HepG2 (cell line): ENCODE measurements around the gene ARHGEF16. TPM values are rescaled to one million over a fixed set of nuclear protein-coding genes. Genes with fewer than 3 reads are reported as not detected.

Experiments used
- ATAC-seq: fragments of 200-7000 bp; cut with Tn5 transposase; 3 replicates; pipeline ENCODE4 v1.9.1; 2020; ENCODE audit warnings: mild to moderate bottlenecking, moderate library complexity
- BruUV-seq: library from RNA; stranded (reverse); fragments of 400-500 nt; replicated peaks from 2 replicates; lab custom pipeline; 2021; lab: Mats Ljungman, UMichigan
- CTCF ChIA-PET: fragments of 300-600 bp; formaldehyde crosslinking; extraction: SDS; loops from one replicate; lab custom pipeline; 2021; ENCODE audit warnings: low total read pairs, inconsistent platforms, low intra/inter-chr PET ratio; lab: Yijun Ruan, JAX
- POLR2A ChIA-PET: fragments of 350-600 bp; sonication (Branson Sonifier 250); formaldehyde crosslinking; loops from one replicate; lab custom pipeline; 2020; ENCODE audit warnings: antibody characterized with exemption, inconsistent platforms; lab: Yijun Ruan, JAX
- DNase-seq: peaks from one replicate; pipeline ENCODE4 v3.0.0-alpha.2; 2015; ENCODE audit warnings: low spot score
- FAIRE-seq: peaks from 3 replicates; lab custom pipeline; 2011; peaks lifted over from hg19 to GRCh38; lab: Jason Lieb, UNC
- H2AFZ ChIP-seq: one replicate; pipeline ENCODE4 v1.6.1; 2011; ENCODE audit warnings: low read length, inconsistent platforms
- H3K27ac ChIP-seq: fragments of 300-600 bp; 3 replicates; pipeline ENCODE4 v1.8.0; 2011; ENCODE audit warnings: mixed run types, mild to moderate bottlenecking, mixed read lengths, low read length, inconsistent platforms; ENCODE audit not compliant: insufficient read depth; ENCODE audit errors: extremely low read length
- H3K27me3 ChIP-seq, 2 experiments: fragments of 200-600 bp in 1 of 2; 2 replicates in 1 of 2; 3 replicates in 1 of 2; pipeline versions ENCODE4 v1.6.0 to v1.8.0; 2011; ENCODE audit warnings: low read length in 2 of 2, mild to moderate bottlenecking in 2 of 2, moderate library complexity in 2 of 2, inconsistent platforms in 1 of 2; ENCODE audit not compliant: insufficient read depth in 2 of 2, control insufficient read depth in 1 of 2
- H3K36me3 ChIP-seq, 2 experiments: fragments of 200-600 bp in 1 of 2; replicated peaks in 1 of 2; 2 replicates in 1 of 2; 3 replicates in 1 of 2; pipeline versions ENCODE4 v1.5.1 to v1.8.0; 2011; ENCODE audit warnings: low read length in 2 of 2, inconsistent platforms in 1 of 2; ENCODE audit not compliant: insufficient read depth in 2 of 2, control insufficient read depth in 1 of 2
- H3K4me1 ChIP-seq: 2 replicates; pipeline ENCODE4 v1.5.1; 2012; ENCODE audit warnings: low read length, inconsistent platforms; ENCODE audit not compliant: insufficient read depth
- H3K4me2 ChIP-seq: 2 replicates; pipeline ENCODE4 v1.6.0; 2011; ENCODE audit warnings: low read depth, low read length, inconsistent platforms
- H3K4me3 ChIP-seq, 3 experiments: fragments of 200-600 bp in 1 of 3; sonication (generic), shearing (Covaris generic) in 1 of 3; replicated peaks in 1 of 3; 2 replicates each; pipeline ENCODE4 v1.5.1; 2011 to 2016; ENCODE audit warnings: low read length in 3 of 3, inconsistent platforms in 2 of 3, low read depth in 2 of 3, mild to moderate bottlenecking in 2 of 3, control low read depth in 1 of 3, mixed read lengths in 1 of 3; ENCODE audit not compliant: insufficient read depth in 1 of 3
- H3K79me2 ChIP-seq: one replicate; pipeline ENCODE4 v1.6.1; 2011; ENCODE audit warnings: low read length, inconsistent platforms; ENCODE audit not compliant: insufficient read depth
- H3K9ac ChIP-seq: 2 replicates; pipeline ENCODE4 v1.6.0; 2011; ENCODE audit warnings: mild to moderate bottlenecking, low read depth, low read length, inconsistent platforms; ENCODE audit not compliant: insufficient read depth
- H3K9me3 ChIP-seq: 2 replicates; pipeline ENCODE4 v1.5.1; 2012; ENCODE audit warnings: mild to moderate bottlenecking, low read length
- H4K20me1 ChIP-seq: 2 replicates; pipeline ENCODE4 v1.6.0; 2011; ENCODE audit warnings: inconsistent platforms, mild to moderate bottlenecking, low read length, moderate library complexity; ENCODE audit not compliant: insufficient read depth
- CSRNP2 ChIP-seq: sonication (generic); formaldehyde crosslinking; conservative IDR thresholded peaks from 2 replicates; pipeline ENCODE4 v1.8.0; 2022; ENCODE audit warnings: low read depth, missing genetic modification reagents
- ELF3 ChIP-seq: IDR thresholded peaks from 2 replicates; pipeline ENCODE4 v1.6.1; 2016; ENCODE audit warnings: missing genetic modification reagents, missing compliant biosample characterization
- EP300 ChIP-seq, 3 experiments: sonication (generic) in 1 of 3; formaldehyde crosslinking in 1 of 3; IDR thresholded peaks; 2 replicates each; pipeline versions ENCODE4 v1.5.1 to v1.6.1; 2011 to 2020; ENCODE audit warnings: low read depth in 2 of 3, low read length in 2 of 3, borderline replicate concordance in 1 of 3, improper control_type of control experiment in 1 of 3, mild to moderate bottlenecking in 1 of 3, missing genetic modification reagents in 1 of 3, moderate library complexity in 1 of 3
- HNF4G ChIP-seq, 2 experiments: sonication (generic) in 1 of 2; formaldehyde crosslinking in 1 of 2; IDR thresholded peaks; 2 replicates each; pipeline versions ENCODE4 v1.4.0 to v1.6.1; 2011 to 2020; ENCODE audit warnings: borderline replicate concordance in 2 of 2, low read depth in 2 of 2, mild to moderate bottlenecking in 2 of 2, low read length in 1 of 2, missing genetic modification reagents in 1 of 2, moderate library complexity in 1 of 2
- KLF13 ChIP-seq: sonication (generic); formaldehyde crosslinking; IDR thresholded peaks from 2 replicates; pipeline ENCODE4 v1.4.0; 2020; ENCODE audit warnings: mild to moderate bottlenecking, missing genetic modification reagents
- MEIS2 ChIP-seq: sonication (generic); formaldehyde crosslinking; IDR thresholded peaks from 2 replicates; pipeline ENCODE4 v1.9.0; 2021; ENCODE audit warnings: mild to moderate bottlenecking, missing genetic modification reagents
- NFRKB ChIP-seq: fragments of 450-650 bp; IDR thresholded peaks from 2 replicates; pipeline ENCODE4 v1.6.1; 2017
- SNAPC2 ChIP-seq: sonication (generic); formaldehyde crosslinking; IDR thresholded peaks from 2 replicates; pipeline ENCODE4 v1.8.1; 2022; ENCODE audit warnings: mild to moderate bottlenecking, missing genetic modification reagents
- SNAPC5 ChIP-seq: sonication (generic); formaldehyde crosslinking; IDR thresholded peaks from 2 replicates; pipeline ENCODE4 v1.8.1; 2023; ENCODE audit warnings: mild to moderate bottlenecking, missing genetic modification reagents, borderline replicate concordance
- TFDP1 ChIP-seq: IDR thresholded peaks from 2 replicates; pipeline ENCODE4 v1.6.1; 2016; ENCODE audit warnings: missing compliant biosample characterization, missing genetic modification reagents, borderline replicate concordance
- ZGPAT ChIP-seq: IDR thresholded peaks from 2 replicates; pipeline ENCODE4 v1.6.1; 2016; ENCODE audit warnings: mild to moderate bottlenecking
- ZNF691 ChIP-seq: sonication (generic); formaldehyde crosslinking; IDR thresholded peaks from 2 replicates; pipeline ENCODE4 v1.4.0; 2020; ENCODE audit warnings: missing genetic modification reagents, low read depth, mild to moderate bottlenecking, borderline replicate concordance
- ZUFSP ChIP-seq: sonication (generic); formaldehyde crosslinking; IDR thresholded peaks from 2 replicates; pipeline ENCODE4 v1.9.0; 2021; ENCODE audit warnings: missing genetic modification reagents, mild to moderate bottlenecking, borderline replicate concordance
- WGBS: methylation state at CpG from one replicate; pipeline ENCODE4 v1.1.6; 2017; ENCODE audit warnings: low lambda C conversion rate; 5-methylcytosine and 5-hydroxymethylcytosine counted together
- in situ Hi-C: cut with HindIII; loops from 2 replicates; pipeline ENCODE4 v1.10.0; 2017; ENCODE audit warnings: low pct_unique_long_range_greater_than_20kb; ENCODE audit not compliant: extremely low pct_ligation_motif_present
- intact Hi-C: fragments of 100-400 bp; cut with micrococcal nuclease; formaldehyde crosslinking; loops from one replicate; pipeline ENCODE4 v1.10.0; 2022; ENCODE audit not compliant: unreplicated experiment
- polyA plus RNA-seq, 8 experiments: library from polyadenylated mRNA; depleted of rRNA in 3 of 8; stranded (reverse) in 7 of 8; unstranded in 1 of 8; fragments of >200 nt; fragmentation: Illumina TruSeq in 4 of 8; extraction: Trizol in 4 of 8; gene quantifications; 2 replicates each; pipeline versions ENCODE4 v1.2.1 to v1.2.3, GENCODE V29; 2011 to 2016; ENCODE audit warnings: low read depth in 4 of 8, missing spikeins in 1 of 8, mixed read lengths in 1 of 8; ENCODE audit not compliant: insufficient read depth in 1 of 8
- total RNA-seq, 5 experiments: library from RNA; depleted of rRNA; stranded (reverse); fragments of >200 nt; fragmentation: Illumina TruSeq; extraction: Trizol; gene quantifications; 2 replicates each; pipeline ENCODE4 v1.2.3, GENCODE V29; 2016; ENCODE audit warnings: low read depth in 1 of 5

Gene ARHGEF16
- total and polyA plus RNA-seq, 2 of the 13 experiments (the other 11 are each of a cell fraction or from before 2014, with no cell fraction given), result 20.3 to 39.9 TPM

- no peaks in the 10 kb centered on the region for H3K9me3 ChIP-seq
- H3K27me3 ChIP-seq, result no peaks in the 10 kb centered on the region
- BruUV-seq, result no TSS peak
- intact Hi-C loops, result no loop called here
- ATAC-seq (peak; percentile 67), DNase-seq (peak; percentile 97), FAIRE-seq (peak; percentile 96)
- ChIA-PET CTCF (interaction anchor here (1.5 kb wide), 1 partner anchor 14 kb away, joined by 3 read pairs; no protein-coding TSS in a partner anchor), POLR2A (interaction anchor here (0.6 to 11.4 kb wide), 12 partner anchors 8 to 1226 kb away, joined by 3 to 282 read pairs (median 4); no protein-coding TSS in a partner anchor)
- no peak overlapping the region for H2AFZ ChIP-seq
- 3% methylated on average over 11 of the region's 29 CpGs for WGBS
- peaks cover 43% of the 10 kb centered on the region for H3K79me2 ChIP-seq
- in situ Hi-C loops, result no loop called here
- H3K9ac ChIP-seq, result peak overlapping the region; percentile 86
- peak overlapping the region; percentile 99 for H3K4me2 ChIP-seq
- no peaks in the 10 kb centered on the region; the same call in 1 of the 2 replicates for H4K20me1 ChIP-seq
- H3K4me3 ChIP-seq, result peak overlapping the region; percentile 67 to 79 (median 70)
- peaks cover 0 to 2% of the 10 kb centered on the region in 2 experiments; a peak in 1 of 5 replicates for H3K36me3 ChIP-seq
- peak overlapping the region; percentile 98 for H3K27ac ChIP-seq
- H3K4me1 ChIP-seq, result peaks cover 87% of the 10 kb centered on the region
- TF ChIP-seq CSRNP2 (CRISPR knock-in tag) (no peak), ELF3 (CRISPR knock-in tag) (peak; percentile 56), TFDP1 (CRISPR knock-in tag) (no peak; the same call in 1 of the 2 replicates), ZGPAT (CRISPR knock-in tag) (peak; percentile 32; the same call in 1 of the 2 replicates), KLF13 (no peak), SNAPC2 (CRISPR knock-in tag) (peak; percentile 48), HNF4G (IDR thresholded peaks at IDR 0.05; ENCODE audit: borderline replicate concordance, low read depth, low read length) (peak; percentile 63; the same call in 1 of the 2 replicates), HNF4G (CRISPR knock-in tag; IDR thresholded peaks at IDR 0.05; ENCODE audit: borderline replicate concordance, low read depth) (no peak), NFRKB (no peak), SNAPC5 (CRISPR knock-in tag) (peak; percentile 11; the same call in 1 of the 2 replicates), MEIS2 (CRISPR knock-in tag) (peak; percentile 87), ZUFSP (no peak), EP300 (IDR thresholded peaks at IDR 0.05; ENCODE audit: low read depth in 2 of 2, low read length in 2 of 2) (peak in 1 of 2 experiments; percentile 68; a peak in 3 of 4 replicates), EP300 (CRISPR knock-in tag; IDR thresholded peaks at IDR 0.05; ENCODE audit: borderline replicate concordance) (peak; percentile 45), ZNF691 (CRISPR knock-in tag) (peak; percentile 54; the same call in 1 of the 2 replicates)
These were observed 2.8 kb downstream of the ARHGEF16 start for GRCh38 chr1:3456964-3457909.
